GM12801 (cell line): ENCODE measurements around the gene SHPK.

Source experiments
- TF ChIP-seq, protein P1 (sequence below): IDR thresholded peaks from one replicate; pipeline ENCODE4 v1.5.1; 2011; ENCODE audit warnings: control low read depth; ENCODE audit not compliant: insufficient read length; ENCODE audit errors: extremely low read depth

The SHPK gene

DNA sequence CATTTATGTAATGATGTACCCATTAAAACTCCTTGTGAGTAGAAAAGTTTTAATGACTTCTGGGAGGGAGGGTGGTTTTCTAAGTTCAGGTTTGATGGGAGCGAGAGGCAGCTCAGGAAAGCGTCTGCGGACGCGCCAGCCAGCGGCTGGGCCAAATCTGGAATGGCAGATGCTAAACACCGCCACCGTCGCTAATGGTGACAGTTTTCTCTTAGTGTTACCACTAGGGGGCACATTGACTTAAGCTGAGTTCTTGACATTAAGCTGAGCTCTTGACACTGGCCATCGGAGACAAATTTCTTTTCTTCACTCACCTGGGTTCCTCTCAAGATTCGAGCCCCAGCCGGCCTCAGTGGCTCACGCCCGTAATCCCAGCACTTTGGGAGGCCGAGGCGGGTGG, 33.6 kb downstream of the SHPK start:
- TF ChIP-seq, protein P1, sequence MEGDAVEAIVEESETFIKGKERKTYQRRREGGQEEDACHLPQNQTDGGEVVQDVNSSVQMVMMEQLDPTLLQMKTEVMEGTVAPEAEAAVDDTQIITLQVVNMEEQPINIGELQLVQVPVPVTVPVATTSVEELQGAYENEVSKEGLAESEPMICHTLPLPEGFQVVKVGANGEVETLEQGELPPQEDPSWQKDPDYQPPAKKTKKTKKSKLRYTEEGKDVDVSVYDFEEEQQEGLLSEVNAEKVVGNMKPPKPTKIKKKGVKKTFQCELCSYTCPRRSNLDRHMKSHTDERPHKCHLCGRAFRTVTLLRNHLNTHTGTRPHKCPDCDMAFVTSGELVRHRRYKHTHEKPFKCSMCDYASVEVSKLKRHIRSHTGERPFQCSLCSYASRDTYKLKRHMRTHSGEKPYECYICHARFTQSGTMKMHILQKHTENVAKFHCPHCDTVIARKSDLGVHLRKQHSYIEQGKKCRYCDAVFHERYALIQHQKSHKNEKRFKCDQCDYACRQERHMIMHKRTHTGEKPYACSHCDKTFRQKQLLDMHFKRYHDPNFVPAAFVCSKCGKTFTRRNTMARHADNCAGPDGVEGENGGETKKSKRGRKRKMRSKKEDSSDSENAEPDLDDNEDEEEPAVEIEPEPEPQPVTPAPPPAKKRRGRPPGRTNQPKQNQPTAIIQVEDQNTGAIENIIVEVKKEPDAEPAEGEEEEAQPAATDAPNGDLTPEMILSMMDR: no peak

- TF ChIP-seq, protein P1: no peak
Measured at GRCh38 chr17:3600529-3601205, 35.4 kb downstream of the SHPK start.

GRCh38 chr17:3598078-3598477, 38.0 kb downstream of the SHPK start:
- TF ChIP-seq, protein P1: no peak

DNA sequence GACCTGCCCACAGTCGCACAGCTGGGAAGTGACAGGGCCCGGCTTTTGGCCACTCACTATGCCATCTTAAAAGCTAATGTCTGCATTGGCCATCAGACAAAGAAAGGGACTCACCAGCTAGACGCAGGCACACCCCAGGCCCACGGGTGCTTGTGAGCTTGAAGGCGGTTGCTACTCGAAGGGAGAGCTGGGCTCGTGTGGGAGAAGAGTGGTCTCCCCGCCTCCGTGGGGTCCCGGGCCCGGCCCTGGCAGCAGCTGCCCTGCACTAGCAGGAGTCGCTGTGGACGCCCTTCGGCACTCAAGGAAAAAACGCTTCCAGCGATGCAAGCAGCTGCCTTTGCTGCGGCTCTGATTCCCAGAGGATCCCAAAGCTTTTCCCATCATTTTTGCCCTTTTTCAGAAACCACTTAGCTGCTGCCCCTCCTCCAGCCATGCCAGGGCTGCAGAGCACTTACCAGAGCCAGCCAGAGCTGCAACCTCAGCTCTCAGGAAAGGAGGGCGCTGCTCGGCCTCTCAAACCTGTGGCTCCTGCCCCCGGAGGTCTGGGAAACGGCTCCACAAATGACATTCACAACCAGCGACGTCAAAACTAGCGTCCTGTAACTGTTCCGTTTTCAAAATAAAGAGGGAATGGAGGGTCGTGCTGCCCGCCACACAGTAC, 39.1 kb downstream of the SHPK start:
- TF ChIP-seq, protein P1: no peak

DNA sequence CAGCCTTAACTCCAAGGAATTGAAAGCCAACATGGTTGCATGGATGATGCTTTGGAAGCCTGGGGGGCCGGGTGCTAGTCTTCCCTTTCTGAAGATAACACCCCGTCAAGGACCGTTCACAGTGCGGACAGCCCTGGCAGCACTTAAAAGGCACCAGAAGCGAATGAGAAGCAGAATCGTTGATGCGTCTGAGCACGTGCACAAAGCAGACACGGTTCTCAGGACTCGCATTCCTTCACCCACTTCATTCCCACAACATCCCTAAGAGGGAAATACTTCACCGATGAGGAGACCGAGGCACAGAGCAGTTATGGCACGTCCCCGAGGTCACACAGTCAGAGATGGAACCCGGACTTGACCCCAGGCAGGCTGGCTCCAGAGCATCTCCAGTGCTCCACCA, 41.1 kb downstream of the SHPK start:
- TF ChIP-seq, protein P1: no peak

DNA sequence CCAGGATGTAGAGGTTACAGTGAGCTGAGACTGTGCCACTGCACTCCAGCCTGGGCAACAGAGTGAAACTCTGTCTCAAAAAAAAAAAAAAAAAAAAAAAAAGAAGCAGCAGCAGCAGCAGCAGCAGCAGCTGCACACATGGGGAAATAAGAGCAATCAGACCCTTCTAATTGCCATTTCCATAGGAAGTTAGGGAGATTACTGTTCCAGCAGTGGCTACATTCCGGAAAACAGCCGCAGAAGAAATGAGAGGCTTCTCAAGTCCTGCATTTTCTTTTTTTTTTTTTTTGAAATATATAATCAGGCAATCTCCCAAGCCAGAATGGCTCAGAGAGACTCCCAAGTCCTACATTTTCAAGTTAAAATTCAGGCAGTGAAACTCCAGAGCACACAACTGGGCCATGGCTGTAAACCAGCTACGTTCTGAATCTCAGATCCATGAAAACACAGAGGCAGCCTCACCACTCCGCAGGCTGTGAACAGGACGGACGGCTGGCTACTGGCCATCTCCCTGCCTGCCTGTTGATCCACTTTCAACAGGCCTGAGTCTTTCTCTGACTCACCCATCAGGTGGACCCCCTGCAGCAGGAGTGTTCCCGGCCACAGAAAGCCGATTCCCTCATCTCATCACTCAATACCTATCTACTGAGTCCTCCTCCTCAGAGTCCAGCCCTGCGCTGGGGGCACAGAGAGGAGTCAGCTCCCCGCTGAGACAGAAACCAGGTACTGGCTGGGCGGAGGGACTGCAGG, 41.8 kb downstream of the SHPK start:
- TF ChIP-seq, protein P1: no peak

DNA sequence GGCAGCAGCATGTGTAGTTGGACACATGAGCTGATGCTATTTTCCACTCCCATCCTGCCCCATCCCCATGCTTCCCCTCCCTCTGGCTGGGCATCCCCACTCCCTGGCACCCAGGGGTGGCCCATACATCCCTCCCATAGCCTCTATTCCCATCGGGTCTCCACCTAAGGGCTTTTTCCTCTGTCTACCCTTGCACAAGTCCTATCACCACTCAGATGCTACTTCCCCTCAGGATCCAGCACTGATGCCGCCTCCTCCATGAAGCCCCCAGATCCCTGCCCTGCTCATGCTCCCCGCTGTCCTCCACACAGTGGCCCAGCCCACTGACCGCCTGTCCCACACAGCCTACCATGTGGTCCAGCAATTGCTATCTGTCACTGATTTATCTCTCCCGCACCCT, 42.7 kb downstream of the SHPK start:
- TF ChIP-seq, protein P1: no peak
